ENCODE data around the gene PHF20. TPM values are rescaled to one million over a fixed set of nuclear protein-coding genes. Genes with fewer than 3 reads are reported as not detected.
"Not testable (repeated sequence)": the region's sequence is repeated elsewhere in the genome, so short reads cannot be mapped to it uniquely, and the experiment has no call there.

The PHF20 gene
- total RNA-seq, 1 experiment from 2014 or later: 56.7 TPM

DNA sequence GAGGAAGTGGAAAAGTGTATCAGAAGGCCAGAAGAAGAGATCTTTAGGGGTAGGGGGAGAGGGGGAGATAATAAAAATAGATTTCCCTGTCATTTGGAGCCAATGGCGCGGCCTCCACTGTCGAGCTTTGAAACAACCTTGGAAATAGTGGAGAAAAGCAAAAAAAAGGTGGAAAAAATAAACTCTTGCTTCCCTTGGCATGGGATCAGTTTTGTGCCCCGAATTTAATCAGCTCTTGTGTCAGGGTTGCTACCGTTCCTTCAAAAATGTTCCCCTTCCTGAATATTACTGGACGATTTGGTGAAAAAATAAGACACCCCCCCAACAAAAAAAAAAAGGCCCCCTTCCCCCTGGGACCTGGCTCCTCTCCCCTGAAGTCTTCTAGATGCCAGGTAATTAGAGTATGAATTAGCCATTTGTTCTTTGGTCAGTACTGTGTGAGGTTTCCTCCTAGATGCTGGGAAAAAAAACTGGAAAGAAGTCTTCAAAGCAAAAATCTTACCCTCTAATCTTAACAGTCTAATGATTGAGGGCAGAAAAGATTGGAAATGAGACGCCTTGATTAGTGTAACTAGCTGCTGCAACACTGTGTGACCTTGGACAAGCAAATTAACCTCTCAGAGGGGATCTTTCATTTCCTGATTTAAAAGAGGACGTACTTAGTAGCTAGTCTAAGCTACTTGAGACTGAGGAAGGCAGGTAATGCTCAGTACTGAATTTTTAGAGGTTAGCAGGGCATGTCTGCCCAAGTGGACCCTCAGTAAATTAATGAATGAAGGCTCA is 28.9 kb upstream of the PHF20 start:
- no peak for DNase-seq
- CTCF ChIA-PET: interaction anchor here (0.5 to 1.8 kb wide), 23 partner anchors 8 to 1132 kb away, joined by 3 to 13 read pairs (median 4); partner anchors contain the start of genes ERGIC3, NFS1, PHF20 and ROMO1
- Mint-ChIP-seq H3K4me1 (ENCODE audit: low read depth, unreplicated experiment) (peaks cover 35% of the 10 kb centered on the region), H3K4me3 (ENCODE audit: low read depth, unreplicated experiment) (peak overlapping the region; percentile 80), H3K9me3 (ENCODE audit: low read depth, unreplicated experiment) (no peaks in the 10 kb centered on the region), H3K27me3 (ENCODE audit: unreplicated experiment) (no peaks in the 10 kb centered on the region), H3K36me3 (ENCODE audit: insufficient read depth, unreplicated experiment) (peaks cover 55% of the 10 kb centered on the region), H3K27ac (ENCODE audit: unreplicated experiment) (peak overlapping the region; percentile 100)
- BruUV-seq (replicated peaks): TSS peak; percentile 97
- intact Hi-C loops (cut with micrococcal nuclease; ENCODE audit: unreplicated experiment): loop anchor here (2.0 kb wide), 2 partner anchors 26 to 78 kb away; partner anchors contain the start of genes CPNE1 and RBM12
- TF ChIP-seq, protein P1, sequence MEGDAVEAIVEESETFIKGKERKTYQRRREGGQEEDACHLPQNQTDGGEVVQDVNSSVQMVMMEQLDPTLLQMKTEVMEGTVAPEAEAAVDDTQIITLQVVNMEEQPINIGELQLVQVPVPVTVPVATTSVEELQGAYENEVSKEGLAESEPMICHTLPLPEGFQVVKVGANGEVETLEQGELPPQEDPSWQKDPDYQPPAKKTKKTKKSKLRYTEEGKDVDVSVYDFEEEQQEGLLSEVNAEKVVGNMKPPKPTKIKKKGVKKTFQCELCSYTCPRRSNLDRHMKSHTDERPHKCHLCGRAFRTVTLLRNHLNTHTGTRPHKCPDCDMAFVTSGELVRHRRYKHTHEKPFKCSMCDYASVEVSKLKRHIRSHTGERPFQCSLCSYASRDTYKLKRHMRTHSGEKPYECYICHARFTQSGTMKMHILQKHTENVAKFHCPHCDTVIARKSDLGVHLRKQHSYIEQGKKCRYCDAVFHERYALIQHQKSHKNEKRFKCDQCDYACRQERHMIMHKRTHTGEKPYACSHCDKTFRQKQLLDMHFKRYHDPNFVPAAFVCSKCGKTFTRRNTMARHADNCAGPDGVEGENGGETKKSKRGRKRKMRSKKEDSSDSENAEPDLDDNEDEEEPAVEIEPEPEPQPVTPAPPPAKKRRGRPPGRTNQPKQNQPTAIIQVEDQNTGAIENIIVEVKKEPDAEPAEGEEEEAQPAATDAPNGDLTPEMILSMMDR (IDR thresholded peaks at IDR 0.05; ENCODE audit: unreplicated experiment): no peak

DNA sequence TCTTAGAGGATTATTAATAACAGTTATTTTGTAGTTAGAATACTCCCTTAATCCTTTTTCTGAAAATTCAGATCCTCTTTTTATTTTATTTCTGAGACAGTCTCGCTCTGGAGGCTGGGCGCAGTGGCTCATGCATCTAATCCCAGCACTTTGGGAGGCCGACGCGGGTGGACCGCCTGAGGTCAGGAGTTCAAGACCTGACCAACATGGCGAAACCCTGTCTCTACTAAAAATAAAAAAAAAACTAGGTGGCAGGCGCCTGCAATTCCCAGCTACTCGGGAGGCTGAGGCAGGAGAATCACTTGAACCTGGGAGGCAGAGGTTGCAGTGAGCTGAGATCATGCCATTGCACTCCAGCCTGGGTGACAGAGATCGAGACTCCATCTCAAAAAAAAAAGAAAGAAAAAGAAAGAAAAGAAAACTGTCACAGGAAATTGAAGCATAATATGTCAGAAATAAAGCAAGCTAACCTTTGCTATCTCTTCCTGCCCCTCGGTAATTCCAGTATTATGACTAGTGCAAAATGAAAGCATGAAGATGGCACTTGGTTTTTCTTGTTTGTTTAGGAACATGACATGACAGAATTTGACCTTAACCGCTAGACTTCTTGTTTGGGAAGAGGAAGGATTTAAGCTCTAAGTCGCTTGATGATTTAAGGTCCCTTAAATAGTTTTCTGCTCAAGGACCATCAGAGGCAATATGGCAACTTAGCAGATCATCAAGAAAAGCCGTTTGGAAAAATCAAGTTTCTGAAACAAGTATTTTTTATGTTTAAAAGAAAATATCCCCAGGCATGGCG is 27.9 kb upstream of the PHF20 start:
- no peaks in the 10 kb centered on the region for H3K9me3 Mint-ChIP-seq (ENCODE audit: low read depth, unreplicated experiment)
- no TSS peak for BruUV-seq (replicated peaks)
- no peaks in the 10 kb centered on the region for H3K27me3 Mint-ChIP-seq (ENCODE audit: unreplicated experiment)
- TF ChIP-seq, protein P1 (IDR thresholded peaks at IDR 0.05; ENCODE audit: unreplicated experiment): no peak
- intact Hi-C loops (cut with micrococcal nuclease; ENCODE audit: unreplicated experiment): loop anchor here (2.0 kb wide), 2 partner anchors 25 to 79 kb away; partner anchors contain the start of genes CPNE1 and RBM12
- H3K36me3 Mint-ChIP-seq (ENCODE audit: insufficient read depth, unreplicated experiment): peaks cover 45% of the 10 kb centered on the region
- no peak for DNase-seq
- CTCF ChIA-PET: interaction anchor here (0.6 to 1.8 kb wide), 7 partner anchors 7 to 305 kb away, joined by 3 to 9 read pairs (median 4); no protein-coding TSS in a partner anchor
- peak overlapping the region; percentile 100 for H3K27ac Mint-ChIP-seq (ENCODE audit: unreplicated experiment)
- H3K4me3 Mint-ChIP-seq (ENCODE audit: low read depth, unreplicated experiment): peak overlapping the region; percentile 80
- H3K4me1 Mint-ChIP-seq (ENCODE audit: low read depth, unreplicated experiment): peaks cover 26% of the 10 kb centered on the region

DNA sequence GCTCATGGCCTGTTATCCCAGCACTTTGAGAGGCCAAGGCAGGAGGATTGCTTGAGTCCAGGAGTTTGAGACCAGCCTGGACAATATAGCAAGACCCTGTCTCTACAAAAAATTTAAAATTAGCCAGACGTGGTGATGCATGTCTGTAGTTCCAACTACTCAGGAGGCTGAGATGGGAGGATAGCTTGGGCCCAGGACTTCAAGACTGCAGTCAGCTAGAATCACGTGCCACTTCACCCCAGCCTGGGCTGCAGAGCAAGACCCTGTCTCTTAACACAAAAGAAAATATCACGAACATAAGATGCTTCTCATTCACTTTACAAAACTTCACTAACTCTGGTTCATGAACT is 27.3 kb upstream of the PHF20 start:
- H3K27ac Mint-ChIP-seq (ENCODE audit: unreplicated experiment); H3K4me3 Mint-ChIP-seq (ENCODE audit: low read depth, unreplicated experiment); BruUV-seq (replicated peaks); H3K9me3 Mint-ChIP-seq (ENCODE audit: low read depth, unreplicated experiment); H3K27me3 Mint-ChIP-seq (ENCODE audit: unreplicated experiment); intact Hi-C loops (cut with micrococcal nuclease; ENCODE audit: unreplicated experiment); DNase-seq: not testable (repeated sequence)
- Mint-ChIP-seq H3K4me1 (ENCODE audit: low read depth, unreplicated experiment) (peaks cover 21% of the 10 kb centered on the region), H3K36me3 (ENCODE audit: insufficient read depth, unreplicated experiment) (peaks cover 40% of the 10 kb centered on the region)
- CTCF ChIA-PET: interaction anchor here (0.6 kb wide), 1 partner anchor 140 kb away, joined by 3 read pairs; no protein-coding TSS in a partner anchor

DNA sequence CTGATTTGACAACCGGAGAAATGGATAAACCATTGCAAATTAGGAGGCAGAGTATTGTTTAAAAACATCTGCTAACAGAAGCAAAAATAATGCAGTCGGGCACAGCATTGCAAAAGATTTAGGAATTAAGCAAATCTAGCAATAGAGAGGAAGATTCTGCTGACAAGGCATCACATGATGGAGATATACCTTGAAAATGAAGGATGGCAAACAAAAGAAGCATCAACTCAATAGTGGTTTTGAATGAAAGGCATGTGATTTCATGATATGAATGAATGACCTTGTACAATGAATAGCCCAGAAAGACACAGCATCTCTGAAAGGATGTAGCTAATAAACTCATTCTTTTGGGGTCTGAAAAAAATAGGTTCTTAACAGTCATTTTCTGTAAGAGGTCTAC is 21.2 kb upstream of the PHF20 start:
- H3K36me3 Mint-ChIP-seq (ENCODE audit: insufficient read depth, unreplicated experiment): no peaks in the 10 kb centered on the region
- intact Hi-C loops (cut with micrococcal nuclease; ENCODE audit: unreplicated experiment): no loop called here
- H3K4me1 Mint-ChIP-seq (ENCODE audit: low read depth, unreplicated experiment): no peaks in the 10 kb centered on the region
- BruUV-seq (replicated peaks): no TSS peak
- peaks cover 45% of the 10 kb centered on the region for H3K27me3 Mint-ChIP-seq (ENCODE audit: unreplicated experiment)
- CTCF ChIA-PET: interaction anchor here (2.0 kb wide), 1 partner anchor 8 kb away, joined by 9 read pairs; the partner anchor contains the start of gene RBM39
- H3K4me3 Mint-ChIP-seq (ENCODE audit: low read depth, unreplicated experiment): no peak overlapping the region
- TF ChIP-seq, protein P1 (IDR thresholded peaks at IDR 0.05; ENCODE audit: unreplicated experiment): no peak
- H3K27ac Mint-ChIP-seq (ENCODE audit: unreplicated experiment): no peak overlapping the region
- no peaks in the 10 kb centered on the region for H3K9me3 Mint-ChIP-seq (ENCODE audit: low read depth, unreplicated experiment)
- no peak for DNase-seq
